ENCODE measurements around the gene IGSF6. TPM values are rescaled to one million over a fixed set of nuclear protein-coding genes. Genes with fewer than 3 reads are reported as not detected.

The IGSF6 gene
- total and polyA plus RNA-seq, 9 of the 15 experiments (the other 6 are each of a cell fraction or from before 2014, with no cell fraction given) = 0.07 TPM; not detected in 8

- BruUV-seq (replicated peaks) = no TSS peak
- Histone ChIP-seq H3K4me1 (replicated peaks in 1 of 2; ENCODE audit: control insufficient read depth in 2 of 2, insufficient read depth in 2 of 2, low read length in 2 of 2) (peaks cover 0 to 8% of the 10 kb centered on the region in 2 experiments; a peak in 3 of 5 replicates), H3K79me2 (ENCODE audit: control insufficient read depth, insufficient read depth, low read length) (no peaks in the 10 kb centered on the region), H3K9me1 (ENCODE audit: control insufficient read depth, insufficient read depth, low read length) (no peaks in the 10 kb centered on the region), H4K20me1 (replicated peaks; ENCODE audit: control insufficient read depth, insufficient read depth, low read length) (no peaks in the 10 kb centered on the region), H3K27me3 (ENCODE audit: control insufficient read depth in 2 of 2, insufficient read depth in 2 of 2, low read length in 2 of 2) (peaks cover 3 to 10% of the 10 kb centered on the region in 2 experiments; a peak in 4 of 5 replicates), H3K4me2 (ENCODE audit: insufficient read depth, low read length) (no peak within 1 kb of the TSS), H2AFZ (ENCODE audit: low read depth, low read length) (no peak within 1 kb of the TSS), H3K36me3 (ENCODE audit: control insufficient read depth, insufficient read depth, low read length) (no peaks in the 10 kb centered on the region), H3K9me3 (replicated peaks; ENCODE audit: control insufficient read depth, insufficient read depth, low read depth, low read length) (no peaks in the 10 kb centered on the region), H3K27ac (ENCODE audit: extremely low read depth, low read depth, low read length) (no peak within 1 kb of the TSS), H3K9ac (ENCODE audit: insufficient read depth in 1 of 2, low read depth in 2 of 2, low read length in 2 of 2) (no peak within 1 kb of the TSS), H3K4me3 (no peak within 1 kb of the TSS)
- DNase-seq (ENCODE audit: extremely low read depth in 1 of 4, low spot score in 3 of 4) (peak in 1 of 4 experiments; percentile 24), FAIRE-seq (no peak), ATAC-seq (peak; percentile 71)
- 20% methylated on average over 26 of the region's 45 CpGs for WGBS (ENCODE audit: insufficient coverage, low coverage, missing lambda C conversion rate)
- intact Hi-C loops (cut with micrococcal nuclease) = no loop called here
- POLR2A ChIA-PET = no interaction called here
- in situ Hi-C loops (cut with MboI) = no loop called here
- no peak for TF ChIP-seq NFE2L1 (tag; IDR thresholded peaks at IDR 0.05; ENCODE audit: borderline replicate concordance, low read depth)
- no peak for TF ChIP-seq DMBX1 (CRISPR knock-in tag; IDR thresholded peaks at IDR 0.05; ENCODE audit: borderline replicate concordance)
- CTCF ChIA-PET (ENCODE audit: low intra/inter-chr PET ratio) = no interaction called here
Observed at GRCh38 chr16:21663889-21664647, 11.7 kb upstream of the IGSF6 start, which contains the start of gene OTOA. Gene OTOA, plus strand, starts transcription at chr16:21663968. Its CDS starts 14,547 bp downstream, at chr16:21678515.

- WGBS (ENCODE audit: insufficient coverage, low coverage, missing lambda C conversion rate) = 78% methylated on average over 4 of the region's 4 CpGs
- Histone ChIP-seq H3K27me3 (ENCODE audit: control insufficient read depth in 2 of 2, insufficient read depth in 2 of 2, low read length in 2 of 2) (peaks cover 0 to 3% of the 10 kb centered on the region in 2 experiments; a peak in 3 of 5 replicates), H3K9ac (ENCODE audit: insufficient read depth in 1 of 2, low read depth in 2 of 2, low read length in 2 of 2) (no peak overlapping the region), H3K9me1 (ENCODE audit: control insufficient read depth, insufficient read depth, low read length) (no peaks in the 10 kb centered on the region), H3K9me3 (replicated peaks; ENCODE audit: control insufficient read depth, insufficient read depth, low read depth, low read length) (no peaks in the 10 kb centered on the region), H3K4me2 (ENCODE audit: insufficient read depth, low read length) (no peak overlapping the region), H3K79me2 (ENCODE audit: control insufficient read depth, insufficient read depth, low read length) (no peaks in the 10 kb centered on the region), H2AFZ (ENCODE audit: low read depth, low read length) (no peak overlapping the region), H4K20me1 (replicated peaks; ENCODE audit: control insufficient read depth, insufficient read depth, low read length) (no peaks in the 10 kb centered on the region), H3K36me3 (ENCODE audit: control insufficient read depth, insufficient read depth, low read length) (peaks cover 17% of the 10 kb centered on the region; the same call in 2 of the 3 replicates), H3K4me1 (replicated peaks in 1 of 2; ENCODE audit: control insufficient read depth in 2 of 2, insufficient read depth in 2 of 2, low read length in 2 of 2) (peaks cover 0 to 7% of the 10 kb centered on the region in 2 experiments; a peak in 2 of 5 replicates), H3K27ac (ENCODE audit: extremely low read depth, low read depth, low read length) (no peak overlapping the region), H3K4me3 (no peak overlapping the region)
- ChIA-PET CTCF (ENCODE audit: low intra/inter-chr PET ratio) (no interaction called here), POLR2A (interaction anchor here (0.7 kb wide), 1 partner anchor 1371 kb away, joined by 3 read pairs; no protein-coding TSS in a partner anchor)
- BruUV-seq (replicated peaks) = no TSS peak
- in situ Hi-C loops (cut with MboI) (loop anchor here (5.0 kb wide), 1 partner anchor 48 kb away; no protein-coding TSS in a partner anchor), intact Hi-C loops (cut with micrococcal nuclease) (loop anchor here (5.0 kb wide), 1 partner anchor 48 kb away; no protein-coding TSS in a partner anchor)
- ATAC-seq (no peak), DNase-seq (ENCODE audit: extremely low read depth in 1 of 4, low spot score in 3 of 4) (no peak), FAIRE-seq (no peak)
- no peak for TF ChIP-seq ZNF717 (CRISPR knock-in tag; IDR thresholded peaks at IDR 0.05)
- TF ChIP-seq CEBPG (CRISPR knock-in tag; IDR thresholded peaks at IDR 0.05) = no peak
- no peak for TF ChIP-seq CEBPG (tag; conservative IDR thresholded peaks at IDR 0.05 in 1 of 2, IDR thresholded peaks at IDR 0.05 in 1 of 2)
- TF ChIP-seq SRSF3 (IDR thresholded peaks at IDR 0.05; ENCODE audit: insufficient read depth, low read length) = no peak
Observed at GRCh38 chr16:21659124-21659523, 6.7 kb upstream of the IGSF6 start.
